Mammary epithelial cell (primary cell): ENCODE data around the gene CRYBG2.

Experiments used
- CTCF ChIP-seq, 2 donors: IDR thresholded peaks in 1 of 2; conservative IDR thresholded peaks in 1 of 2; 2 replicates each; pipeline ENCODE4 v1.5.1; 2011 to 2012; ENCODE audit warnings: inconsistent platforms in 2 of 2, low read length in 2 of 2, mild to moderate bottlenecking in 2 of 2, control low read depth in 1 of 2, low read depth in 1 of 2; ENCODE audit not compliant: insufficient read depth in 1 of 2; ENCODE audit errors: extremely low read depth in 1 of 2
- EZH2 ChIP-seq: IDR thresholded peaks from 2 replicates; pipeline ENCODE4 v1.6.1; 2012; ENCODE audit warnings: low read length, inconsistent platforms, borderline replicate concordance

DNA sequence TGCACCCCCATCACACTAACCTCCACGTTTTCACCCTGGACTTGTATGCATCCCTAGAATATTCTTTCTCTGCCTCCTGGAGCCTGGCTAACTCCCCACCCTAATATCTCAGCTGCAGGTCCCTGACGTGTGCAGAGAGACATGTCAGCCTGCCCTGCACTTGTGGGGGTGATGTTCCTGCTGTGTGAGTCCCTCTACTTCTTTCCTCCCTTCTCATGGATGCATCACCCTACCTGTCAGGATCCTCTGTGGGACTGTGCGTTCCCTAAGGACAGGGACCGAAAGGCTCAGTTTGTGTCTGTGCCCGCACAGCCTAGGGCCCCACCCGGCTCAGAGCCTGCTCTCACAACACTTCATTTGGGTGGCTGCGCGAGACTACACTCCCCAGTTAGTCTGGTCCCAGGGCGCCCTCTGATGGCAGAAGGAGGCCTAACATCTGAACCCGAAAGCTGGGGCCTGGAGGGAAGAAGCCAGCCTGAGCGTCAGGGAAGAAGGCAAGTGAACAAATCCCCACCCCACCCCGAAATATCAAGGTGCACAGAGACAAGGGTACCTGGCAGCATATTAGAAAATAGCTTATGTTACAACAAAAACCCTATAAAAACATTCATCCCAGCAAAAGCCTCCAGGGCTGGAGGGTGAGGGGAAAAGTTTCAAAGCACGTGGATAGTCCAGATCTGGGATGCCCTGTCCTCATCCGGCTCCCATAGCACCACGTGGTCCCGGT lies 32.5 kb downstream of the CRYBG2 start:
- TF ChIP-seq EZH2, result no peak
- TF ChIP-seq CTCF (conservative IDR thresholded peaks at IDR 0.05 in 1 of 2, IDR thresholded peaks at IDR 0.05 in 1 of 2; ENCODE audit: extremely low read depth in 1 of 2, insufficient read depth in 1 of 2, low read depth in 1 of 2, low read length in 2 of 2), result peak; percentile 78 to 91
